Spleen (tissue), 11 donors: Measurements from ENCODE around the gene PHF21A. TPM values are rescaled to one million over a fixed set of nuclear protein-coding genes. Genes with fewer than 3 reads are reported as not detected.

Source experiments
- DNase-seq: peaks from one replicate; pipeline ENCODE4 v3.0.0-alpha.2; 2020
- H3K27ac ChIP-seq, 8 donors: fragments of 200-600 bp; sonication (generic) in 7 of 8; 1 replicate in 4 of 8; 2 replicates in 4 of 8; pipeline versions ENCODE4 v1.5.0 to v1.8.0; 2016 to 2021; ENCODE audit warnings: inconsistent platforms in 4 of 8, mild to moderate bottlenecking in 4 of 8, moderate library complexity in 1 of 8
- H3K27me3 ChIP-seq, 7 donors: fragments of 200-600 bp; sonication (generic) in 6 of 7; replicated peaks in 1 of 7; 1 replicate in 4 of 7; 2 replicates in 3 of 7; pipeline versions ENCODE4 v1.5.0 to v1.8.0; 2016 to 2021; ENCODE audit warnings: inconsistent platforms in 3 of 7, mild to moderate bottlenecking in 1 of 7
- H3K36me3 ChIP-seq, 6 donors: fragments of 200-600 bp; sonication (generic) in 5 of 6; 1 replicate in 4 of 6; 2 replicates in 2 of 6; pipeline versions ENCODE4 v1.5.0 to v1.8.0; 2016 to 2021; ENCODE audit warnings: inconsistent platforms in 2 of 6
- H3K4me1 ChIP-seq, 6 donors: fragments of 200-600 bp; sonication (generic) in 5 of 6; 1 replicate in 3 of 6; 2 replicates in 3 of 6; pipeline versions ENCODE4 v1.5.0 to v1.8.0; 2016 to 2021; ENCODE audit warnings: inconsistent platforms in 3 of 6
- H3K4me3 ChIP-seq, 8 donors: fragments of 200-600 bp; sonication (generic) in 7 of 8; 1 replicate in 4 of 8; 2 replicates in 4 of 8; pipeline versions ENCODE4 v1.5.0 to v1.8.0; 2016 to 2021; ENCODE audit warnings: inconsistent platforms in 4 of 8, mild to moderate bottlenecking in 4 of 8, moderate library complexity in 2 of 8
- H3K9me3 ChIP-seq, 8 donors: fragments of 200-600 bp; sonication (generic) in 7 of 8; 1 replicate in 4 of 8; 2 replicates in 4 of 8; pipeline versions ENCODE4 v1.5.0 to v1.8.0; 2016 to 2021; ENCODE audit warnings: inconsistent platforms in 4 of 8
- POLR2A ChIP-seq, 3 donors: fragments of 450-650 bp; IDR thresholded peaks; one replicate each; pipeline ENCODE4 v1.5.1; 2017; ENCODE audit warnings: antibody characterized with exemption in 3 of 3, mild to moderate bottlenecking in 1 of 3
- POLR2AphosphoS5 ChIP-seq, 3 donors: sonication (generic); formaldehyde crosslinking; IDR thresholded peaks; one replicate each; pipeline ENCODE4 v1.5.1; 2017; ENCODE audit warnings: antibody characterized with exemption in 3 of 3
- WGBS, 5 donors: extraction: QIAGEN DNeasy Blood & Tissue Kit in 3 of 5; methylation state at CpG; one replicate each; pipeline versions ENCODE4 v1.1.5 to v1.1.7; 2013 to 2018; 5-methylcytosine and 5-hydroxymethylcytosine counted together
- intact Hi-C: fragments of 100-400 bp; cut with DNase I; formaldehyde crosslinking; loops from one replicate; pipeline ENCODE4 v1.15.0; 2023; ENCODE audit warnings: low total_unique reads
- polyA plus RNA-seq, 3 donors: library from polyadenylated mRNA; stranded (reverse); fragments of 200-250 nt; gene quantifications; one replicate each; pipeline ENCODE4 v1.2.1, GENCODE V29; 2013
- total RNA-seq, 7 donors: library from RNA; depleted of rRNA in 3 of 7; stranded (reverse); fragments of >200 nt in 3 of 7; fragmentation: NEBNext Ultra II Directional in 4 of 7; extraction: Animal tissue kit (Norgen Biotek cat#: 25700) in 4 of 7; gene quantifications; one replicate each; pipeline versions ENCODE4 v1.1.0 to v1.2.1, GENCODE V29; 2016 to 2021
- TF ChIP-seq, protein P1 (sequence below), 11 experiments: fragments of 200-600 bp in 7 of 11; fragments of 450-650 bp in 4 of 11; sonication (generic) in 4 of 11; IDR thresholded peaks in 8 of 11; conservative IDR thresholded peaks in 3 of 11; 1 replicate in 7 of 11; 2 replicates in 4 of 11; pipeline versions ENCODE4 v1.4.0 to v1.8.0; 2016 to 2021; ENCODE audit warnings: antibody characterized with exemption in 11 of 11, inconsistent platforms in 4 of 11, mild to moderate bottlenecking in 1 of 11
- donor health status: healthy with polysubstance abuse.
- donor health status: DM: no; HTN: no; CAD: no; lungs with moderate emphysema.
- donor health status: DM: no; HTN: no; CAD: no.
- donor health status: Bipolar disorder and iron deficiency.
- donor health status: healthy.
- donor health status: DM: no; HTN: no; CAD: no.
- donor health status: DM: yes; HTN: yes; CAD: no.

Gene PHF21A
- total and polyA plus RNA-seq, 10 donors, result 9.2 to 110 (median 79.7) TPM

GRCh38 chr11:45890886-45891550 is 230.2 kb downstream of the PHF21A start:
- no peaks in the 10 kb centered on the region for H3K36me3 ChIP-seq
- no peak overlapping the region for H3K4me3 ChIP-seq

DNA sequence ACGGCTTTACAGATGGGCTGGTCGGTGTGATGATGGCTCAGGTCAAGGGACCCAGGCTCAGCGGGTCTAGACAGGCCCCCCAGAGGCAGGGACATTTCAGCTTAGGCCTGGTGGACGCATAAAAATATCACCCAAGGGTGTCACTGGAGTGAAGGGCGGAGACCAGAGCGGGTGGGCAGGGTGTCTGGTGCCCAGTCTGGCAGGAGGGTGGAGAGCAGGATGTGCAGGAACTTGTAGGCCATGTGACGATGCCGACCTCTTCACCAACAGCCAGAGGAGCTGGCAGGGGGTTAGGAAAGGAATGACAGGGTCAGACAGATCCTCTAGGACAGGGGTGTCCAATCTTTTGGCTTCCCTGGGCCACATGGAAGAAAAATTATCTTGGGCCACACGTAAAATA is 231.3 kb downstream of the PHF21A start:
- Histone ChIP-seq H3K36me3 (no peaks in the 10 kb centered on the region), H3K4me1 (peaks cover 0 to 13% (median 11%) of the 10 kb centered on the region in 6 donors), H3K4me3 (no peak overlapping the region), H3K9me3 (no peaks in the 10 kb centered on the region), H3K27me3 (peaks cover 0 to 30% (median 0%) of the 10 kb centered on the region in 7 donors), H3K27ac (no peak overlapping the region)
- intact Hi-C loops, result no loop called here
- no peak for DNase-seq
- 76 to 87% (median 87%) methylated on average over 9 of the region's 9 CpGs for WGBS, 5 donors
- TF ChIP-seq, protein P1, sequence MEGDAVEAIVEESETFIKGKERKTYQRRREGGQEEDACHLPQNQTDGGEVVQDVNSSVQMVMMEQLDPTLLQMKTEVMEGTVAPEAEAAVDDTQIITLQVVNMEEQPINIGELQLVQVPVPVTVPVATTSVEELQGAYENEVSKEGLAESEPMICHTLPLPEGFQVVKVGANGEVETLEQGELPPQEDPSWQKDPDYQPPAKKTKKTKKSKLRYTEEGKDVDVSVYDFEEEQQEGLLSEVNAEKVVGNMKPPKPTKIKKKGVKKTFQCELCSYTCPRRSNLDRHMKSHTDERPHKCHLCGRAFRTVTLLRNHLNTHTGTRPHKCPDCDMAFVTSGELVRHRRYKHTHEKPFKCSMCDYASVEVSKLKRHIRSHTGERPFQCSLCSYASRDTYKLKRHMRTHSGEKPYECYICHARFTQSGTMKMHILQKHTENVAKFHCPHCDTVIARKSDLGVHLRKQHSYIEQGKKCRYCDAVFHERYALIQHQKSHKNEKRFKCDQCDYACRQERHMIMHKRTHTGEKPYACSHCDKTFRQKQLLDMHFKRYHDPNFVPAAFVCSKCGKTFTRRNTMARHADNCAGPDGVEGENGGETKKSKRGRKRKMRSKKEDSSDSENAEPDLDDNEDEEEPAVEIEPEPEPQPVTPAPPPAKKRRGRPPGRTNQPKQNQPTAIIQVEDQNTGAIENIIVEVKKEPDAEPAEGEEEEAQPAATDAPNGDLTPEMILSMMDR (IDR thresholded peaks at IDR 0.05 in 8 of 11, conservative IDR thresholded peaks at IDR 0.05 in 3 of 11), result no peak
- TF ChIP-seq POLR2AphosphoS5 (IDR thresholded peaks at IDR 0.05), result no peak
- TF ChIP-seq POLR2A (IDR thresholded peaks at IDR 0.05), result no peak

More at GRCh38 chr11:45890886-45891550, 230.2 kb downstream of the PHF21A start:
- WGBS, 5 donors, result 80 to 86% (median 84%) methylated on average over 8 to 9 of the region's 9 CpGs
- Histone ChIP-seq H3K9me3 (no peaks in the 10 kb centered on the region), H3K27ac (no peak overlapping the region), H3K27me3 (peaks cover 0 to 32% (median 4%) of the 10 kb centered on the region in 7 donors), H3K4me1 (peaks cover 0 to 6% (median 3%) of the 10 kb centered on the region in 6 donors)
- DNase-seq, result no peak
- intact Hi-C loops, result no loop called here
- no peak for TF ChIP-seq POLR2AphosphoS5 (IDR thresholded peaks at IDR 0.05)
- TF ChIP-seq, protein P1 (IDR thresholded peaks at IDR 0.05 in 8 of 11, conservative IDR thresholded peaks at IDR 0.05 in 3 of 11), result no peak
- no peak for TF ChIP-seq POLR2A (IDR thresholded peaks at IDR 0.05)

DNA sequence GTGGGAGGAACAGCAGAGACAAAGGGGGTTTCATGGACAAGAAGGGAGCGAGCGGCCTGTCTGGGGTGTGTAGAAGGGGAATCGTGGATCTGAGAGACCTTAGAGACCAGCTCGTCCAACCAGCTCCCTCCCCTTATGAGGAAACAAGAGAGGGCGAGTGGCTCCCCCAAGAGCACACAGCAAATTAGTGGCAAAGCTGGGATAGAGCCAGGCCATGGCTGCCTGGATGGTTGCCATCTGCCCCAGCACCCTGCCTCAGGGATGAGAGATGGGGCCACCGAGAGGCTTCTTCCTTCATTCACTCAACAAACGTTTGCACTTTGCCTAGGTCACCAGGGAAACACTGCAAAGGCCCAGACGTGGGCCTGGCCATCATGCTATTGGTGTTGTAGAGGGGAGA is 231.7 kb downstream of the PHF21A start:
- Histone ChIP-seq H3K27me3 (peaks cover 0 to 25% (median 0%) of the 10 kb centered on the region in 7 donors), H3K4me3 (no peak overlapping the region), H3K27ac (no peak overlapping the region), H3K9me3 (no peaks in the 10 kb centered on the region), H3K4me1 (peaks cover 0 to 15% (median 14%) of the 10 kb centered on the region in 6 donors), H3K36me3 (no peaks in the 10 kb centered on the region)
- 79 to 91% (median 86%) methylated on average over 8 of the region's 8 CpGs for WGBS, 5 donors
- intact Hi-C loops, result no loop called here
- DNase-seq, result no peak
- no peak for TF ChIP-seq POLR2AphosphoS5 (IDR thresholded peaks at IDR 0.05)
- TF ChIP-seq, protein P1 (IDR thresholded peaks at IDR 0.05 in 8 of 11, conservative IDR thresholded peaks at IDR 0.05 in 3 of 11), result no peak
- TF ChIP-seq POLR2A (IDR thresholded peaks at IDR 0.05), result no peak

DNA sequence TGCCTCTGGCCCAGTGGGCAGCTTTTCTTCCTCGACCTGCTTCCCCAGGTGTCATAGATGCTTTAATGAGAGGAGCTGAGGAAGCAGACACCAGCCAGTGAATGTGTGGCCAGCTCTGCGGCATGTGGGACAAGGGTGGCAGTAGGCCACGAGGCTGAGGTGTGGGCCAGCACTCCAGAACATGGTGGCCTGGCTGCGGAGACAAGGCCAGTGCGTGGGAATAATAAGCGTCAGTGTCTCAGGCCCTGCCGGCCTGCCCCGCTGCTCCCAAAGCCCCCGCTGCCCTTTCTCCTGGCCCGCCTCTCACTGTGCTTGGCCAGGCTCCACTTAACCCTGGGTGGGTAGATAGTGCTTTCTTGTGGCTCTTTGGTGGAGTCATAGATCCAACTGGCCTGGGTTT is 233.7 kb downstream of the PHF21A start:
- Histone ChIP-seq H3K27me3 (peaks cover 0 to 18% (median 0%) of the 10 kb centered on the region in 7 donors), H3K4me3 (no peak overlapping the region), H3K36me3 (peaks cover 0 to 7% (median under 1%) of the 10 kb centered on the region in 6 donors), H3K9me3 (no peaks in the 10 kb centered on the region), H3K27ac (no peak overlapping the region), H3K4me1 (peaks cover 0 to 15% (median 14%) of the 10 kb centered on the region in 6 donors)
- 89 to 94% (median 91%) methylated on average over 7 to 10 of the region's 10 CpGs for WGBS, 5 donors
- no peak for DNase-seq
- intact Hi-C loops, result no loop called here
- TF ChIP-seq, protein P1 (IDR thresholded peaks at IDR 0.05 in 8 of 11, conservative IDR thresholded peaks at IDR 0.05 in 3 of 11), result no peak
- peak in 1 of 3 donors; percentile 34 for TF ChIP-seq POLR2AphosphoS5 (IDR thresholded peaks at IDR 0.05)
- no peak for TF ChIP-seq POLR2A (IDR thresholded peaks at IDR 0.05)
